Adrenal gland (tissue), 12 donors: ENCODE data around the gene LSAMP. TPM values are rescaled to one million over a fixed set of nuclear protein-coding genes. Genes with fewer than 3 reads are reported as not detected.

Source experiments
- DNase-seq, 7 donors: peaks; one replicate each; pipeline ENCODE4 v3.0.0-alpha.2; 2019 to 2020
- H3K27ac ChIP-seq, 5 donors: fragments of 200-600 bp; sonication (generic) in 4 of 5; 1 replicate in 3 of 5; 2 replicates in 2 of 5; pipeline versions ENCODE4 v1.5.1 to v1.8.0; 2016 to 2020; ENCODE audit warnings: mild to moderate bottlenecking in 1 of 5
- H3K27me3 ChIP-seq: fragments of 200-600 bp; 2 replicates; pipeline ENCODE4 v1.8.0; 2021
- H3K36me3 ChIP-seq, 2 donors: fragments of 200-600 bp; replicated peaks in 1 of 2; 1 replicate in 1 of 2; 2 replicates in 1 of 2; pipeline versions ENCODE4 v1.5.1 to v1.8.0; 2018 to 2022
- H3K4me1 ChIP-seq, 2 donors: fragments of 200-600 bp; replicated peaks in 1 of 2; 1 replicate in 1 of 2; 2 replicates in 1 of 2; pipeline versions ENCODE4 v1.5.1 to v1.8.0; 2018 to 2021
- H3K4me3 ChIP-seq, 4 donors: fragments of 200-600 bp; sonication (generic) in 3 of 4; one replicate each; pipeline ENCODE4 v1.5.1; 2016 to 2018
- H3K9me3 ChIP-seq, 3 donors: fragments of 200-600 bp; sonication (generic) in 1 of 3; replicated peaks in 1 of 3; 1 replicate in 2 of 3; 2 replicates in 1 of 3; pipeline versions ENCODE4 v1.5.1 to v1.8.0; 2016 to 2021
- CTCF ChIP-seq, 6 experiments: fragments of 450-650 bp in 4 of 6; fragments of 200-600 bp in 2 of 6; sonication (generic) in 1 of 6; IDR thresholded peaks; 1 replicate in 5 of 6; 2 replicates in 1 of 6; pipeline versions ENCODE4 v1.5.1 to v1.8.0; 2016 to 2021; ENCODE audit warnings: antibody characterized with exemption in 6 of 6, mild to moderate bottlenecking in 2 of 6, moderate library complexity in 1 of 6
- POLR2A ChIP-seq, 2 donors: fragments of 450-650 bp; IDR thresholded peaks; one replicate each; pipeline ENCODE4 v1.6.1; 2017; ENCODE audit warnings: antibody characterized with exemption in 2 of 2, mild to moderate bottlenecking in 2 of 2, moderate library complexity in 1 of 2
- whole genome bisulfite sequencing, 4 donors: extraction: QIAGEN DNeasy Blood & Tissue Kit in 2 of 4; methylation state at CpG; one replicate each; pipeline versions ENCODE4 v1.1.5 to v1.1.7; 2013 to 2017; 5-methylcytosine and 5-hydroxymethylcytosine counted together
- intact Hi-C, 2 donors: fragments of 100-400 bp; cut with DNase I; formaldehyde crosslinking; loops; one replicate each; pipeline versions ENCODE4 v1.14.1 to v1.15.0; 2022 to 2023
- polyA plus RNA-seq, 3 donors: library from polyadenylated mRNA; stranded (reverse); fragments of 200-250 nt in 2 of 3; fragments of 350-450 nt in 1 of 3; fragmentation: Illumina TruSeq in 1 of 3; extraction: RNeasy Lipid Tissue Mini Kit (QIAGEN cat#74804) in 1 of 3; gene quantifications; one replicate each; pipeline ENCODE4 v1.2.3, GENCODE V29; 2013 to 2014
- total RNA-seq, 9 donors: library from RNA; depleted of rRNA in 4 of 9; stranded (reverse); fragments of >200 nt in 4 of 9; fragments of 120-200 nt in 1 of 9; fragmentation: NEBNext Ultra II Directional in 1 of 9; extraction: Animal tissue kit (Norgen Biotek cat#: 25700) in 1 of 9; gene quantifications; one replicate each; pipeline versions ENCODE4 v1.1.0 to v1.2.4, GENCODE V29; 2013 to 2023
- donor health status: healthy with polysubstance abuse.
- donor health status: Bipolar disorder and iron deficiency.
- donor health status: DM: yes; HTN: yes; CAD: no.
- donor health status: DM: no; HTN: no; CAD: no.
- donor health status: DM: no; HTN: no; CAD: no.
- donor health status: DM: yes; HTN: yes; CAD: no.

The LSAMP gene
- total and polyA plus RNA-seq, 12 donors: 5.8 to 53.5 (median 24.3) TPM

- no peaks in the 10 kb centered on the region for H3K27me3 ChIP-seq
- intact Hi-C loops: no loop called here
- H3K9me3 ChIP-seq: no peaks in the 10 kb centered on the region
- H3K4me3 ChIP-seq: no peak overlapping the region
- 80 to 90% (median 84%) methylated on average over 3 of the region's 3 CpGs for WGBS, 4 donors
- H3K36me3 ChIP-seq: no peaks in the 10 kb centered on the region
- no peak for DNase-seq
- peaks cover 0 to 12% of the 10 kb centered on the region in 2 donors for H3K4me1 ChIP-seq
- no peak for TF ChIP-seq CTCF (IDR thresholded peaks at IDR 0.05)
- no peak for TF ChIP-seq POLR2A (IDR thresholded peaks at IDR 0.05)
- no peak overlapping the region for H3K27ac ChIP-seq
These were observed 463.2 kb downstream of the LSAMP start for GRCh38 chr3:115982108-115982507.

GRCh38 chr3:115980709-115981108 is 464.6 kb downstream of the LSAMP start:
- Histone ChIP-seq H3K9me3 (no peaks in the 10 kb centered on the region), H3K4me1 (peaks cover 0 to 12% of the 10 kb centered on the region in 2 donors), H3K27ac (peak overlapping the region in 4 of 5 donors; percentile 5 to 59 (median 36)), H3K4me3 (peak overlapping the region in 1 of 4 donors; percentile 13), H3K36me3 (no peaks in the 10 kb centered on the region), H3K27me3 (no peaks in the 10 kb centered on the region)
- DNase-seq: no peak
- 17 to 35% (median 27%) methylated on average over 3 of the region's 3 CpGs for WGBS, 4 donors
- TF ChIP-seq CTCF (IDR thresholded peaks at IDR 0.05): no peak
- intact Hi-C loops: no loop called here

- Histone ChIP-seq H3K4me3 (no peak overlapping the region), H3K27me3 (no peaks in the 10 kb centered on the region), H3K4me1 (peaks cover 0 to 12% of the 10 kb centered on the region in 2 donors), H3K27ac (no peak overlapping the region), H3K9me3 (no peaks in the 10 kb centered on the region), H3K36me3 (no peaks in the 10 kb centered on the region)
- no peak for TF ChIP-seq CTCF (IDR thresholded peaks at IDR 0.05)
- no peak for TF ChIP-seq POLR2A (IDR thresholded peaks at IDR 0.05)
- 89 to 93% (median 91%) methylated on average over 4 of the region's 4 CpGs for WGBS, 4 donors
- DNase-seq: no peak
- intact Hi-C loops: no loop called here
These were observed 467.4 kb downstream of the LSAMP start for GRCh38 chr3:115977866-115978265.

- Histone ChIP-seq H3K4me1 (peaks cover 0 to 8% of the 10 kb centered on the region in 2 donors), H3K4me3 (no peak overlapping the region), H3K27ac (no peak overlapping the region), H3K27me3 (no peaks in the 10 kb centered on the region), H3K36me3 (no peaks in the 10 kb centered on the region), H3K9me3 (no peaks in the 10 kb centered on the region)
- no peak for DNase-seq
- TF ChIP-seq POLR2A (IDR thresholded peaks at IDR 0.05): no peak
- no peak for TF ChIP-seq CTCF (IDR thresholded peaks at IDR 0.05)
- WGBS, 4 donors: 91 to 95% (median 93%) methylated on average over 1 of the region's 1 CpG
- intact Hi-C loops: no loop called here
These were observed 469.5 kb downstream of the LSAMP start for GRCh38 chr3:115975796-115976195.
